ENCODE measurements around the gene MACROD2. TPM values are rescaled to one million over a fixed set of nuclear protein-coding genes. Genes with fewer than 3 reads are reported as not detected.

MACROD2 gene
- total and polyA plus RNA-seq, 2 experiments from 2014 or later = 2.8 to 4.3 TPM

- TF ChIP-seq, protein P1, sequence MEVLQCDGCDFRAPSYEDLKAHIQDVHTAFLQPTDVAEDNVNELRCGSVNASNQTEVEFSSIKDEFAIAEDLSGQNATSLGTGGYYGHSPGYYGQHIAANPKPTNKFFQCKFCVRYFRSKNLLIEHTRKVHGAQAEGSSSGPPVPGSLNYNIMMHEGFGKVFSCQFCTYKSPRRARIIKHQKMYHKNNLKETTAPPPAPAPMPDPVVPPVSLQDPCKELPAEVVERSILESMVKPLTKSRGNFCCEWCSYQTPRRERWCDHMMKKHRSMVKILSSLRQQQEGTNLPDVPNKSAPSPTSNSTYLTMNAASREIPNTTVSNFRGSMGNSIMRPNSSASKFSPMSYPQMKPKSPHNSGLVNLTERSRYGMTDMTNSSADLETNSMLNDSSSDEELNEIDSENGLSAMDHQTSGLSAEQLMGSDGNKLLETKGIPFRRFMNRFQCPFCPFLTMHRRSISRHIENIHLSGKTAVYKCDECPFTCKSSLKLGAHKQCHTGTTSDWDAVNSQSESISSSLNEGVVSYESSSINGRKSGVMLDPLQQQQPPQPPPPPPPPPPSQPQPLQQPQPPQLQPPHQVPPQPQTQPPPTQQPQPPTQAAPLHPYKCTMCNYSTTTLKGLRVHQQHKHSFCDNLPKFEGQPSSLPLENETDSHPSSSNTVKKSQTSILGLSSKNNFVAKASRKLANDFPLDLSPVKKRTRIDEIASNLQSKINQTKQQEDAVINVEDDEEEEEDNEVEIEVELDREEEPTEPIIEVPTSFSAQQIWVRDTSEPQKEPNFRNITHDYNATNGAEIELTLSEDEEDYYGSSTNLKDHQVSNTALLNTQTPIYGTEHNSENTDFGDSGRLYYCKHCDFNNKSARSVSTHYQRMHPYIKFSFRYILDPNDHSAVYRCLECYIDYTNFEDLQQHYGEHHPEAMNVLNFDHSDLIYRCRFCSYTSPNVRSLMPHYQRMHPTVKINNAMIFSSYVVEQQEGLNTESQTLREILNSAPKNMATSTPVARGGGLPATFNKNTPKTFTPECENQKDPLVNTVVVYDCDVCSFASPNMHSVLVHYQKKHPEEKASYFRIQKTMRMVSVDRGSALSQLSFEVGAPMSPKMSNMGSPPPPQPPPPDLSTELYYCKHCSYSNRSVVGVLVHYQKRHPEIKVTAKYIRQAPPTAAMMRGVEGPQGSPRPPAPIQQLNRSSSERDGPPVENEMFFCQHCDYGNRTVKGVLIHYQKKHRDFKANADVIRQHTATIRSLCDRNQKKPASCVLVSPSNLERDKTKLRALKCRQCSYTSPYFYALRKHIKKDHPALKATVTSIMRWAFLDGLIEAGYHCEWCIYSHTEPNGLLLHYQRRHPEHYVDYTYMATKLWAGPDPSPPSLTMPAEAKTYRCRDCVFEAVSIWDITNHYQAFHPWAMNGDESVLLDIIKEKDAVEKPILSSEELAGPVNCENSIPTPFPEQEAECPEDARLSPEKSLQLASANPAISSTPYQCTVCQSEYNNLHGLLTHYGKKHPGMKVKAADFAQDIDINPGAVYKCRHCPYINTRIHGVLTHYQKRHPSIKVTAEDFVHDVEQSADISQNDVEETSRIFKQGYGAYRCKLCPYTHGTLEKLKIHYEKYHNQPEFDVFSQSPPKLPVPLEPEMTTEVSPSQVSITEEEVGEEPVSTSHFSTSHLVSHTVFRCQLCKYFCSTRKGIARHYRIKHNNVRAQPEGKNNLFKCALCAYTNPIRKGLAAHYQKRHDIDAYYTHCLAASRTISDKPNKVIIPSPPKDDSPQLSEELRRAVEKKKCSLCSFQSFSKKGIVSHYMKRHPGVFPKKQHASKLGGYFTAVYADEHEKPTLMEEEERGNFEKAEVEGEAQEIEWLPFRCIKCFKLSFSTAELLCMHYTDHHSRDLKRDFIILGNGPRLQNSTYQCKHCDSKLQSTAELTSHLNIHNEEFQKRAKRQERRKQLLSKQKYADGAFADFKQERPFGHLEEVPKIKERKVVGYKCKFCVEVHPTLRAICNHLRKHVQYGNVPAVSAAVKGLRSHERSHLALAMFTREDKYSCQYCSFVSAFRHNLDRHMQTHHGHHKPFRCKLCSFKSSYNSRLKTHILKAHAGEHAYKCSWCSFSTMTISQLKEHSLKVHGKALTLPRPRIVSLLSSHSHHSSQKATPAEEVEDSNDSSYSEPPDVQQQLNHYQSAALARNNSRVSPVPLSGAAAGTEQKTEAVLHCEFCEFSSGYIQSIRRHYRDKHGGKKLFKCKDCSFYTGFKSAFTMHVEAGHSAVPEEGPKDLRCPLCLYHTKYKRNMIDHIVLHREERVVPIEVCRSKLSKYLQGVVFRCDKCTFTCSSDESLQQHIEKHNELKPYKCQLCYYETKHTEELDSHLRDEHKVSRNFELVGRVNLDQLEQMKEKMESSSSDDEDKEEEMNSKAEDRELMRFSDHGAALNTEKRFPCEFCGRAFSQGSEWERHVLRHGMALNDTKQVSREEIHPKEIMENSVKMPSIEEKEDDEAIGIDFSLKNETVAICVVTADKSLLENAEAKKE (CRISPR knock-in tag; IDR thresholded peaks at IDR 0.05) = no peak
- TF ChIP-seq, protein P2, sequence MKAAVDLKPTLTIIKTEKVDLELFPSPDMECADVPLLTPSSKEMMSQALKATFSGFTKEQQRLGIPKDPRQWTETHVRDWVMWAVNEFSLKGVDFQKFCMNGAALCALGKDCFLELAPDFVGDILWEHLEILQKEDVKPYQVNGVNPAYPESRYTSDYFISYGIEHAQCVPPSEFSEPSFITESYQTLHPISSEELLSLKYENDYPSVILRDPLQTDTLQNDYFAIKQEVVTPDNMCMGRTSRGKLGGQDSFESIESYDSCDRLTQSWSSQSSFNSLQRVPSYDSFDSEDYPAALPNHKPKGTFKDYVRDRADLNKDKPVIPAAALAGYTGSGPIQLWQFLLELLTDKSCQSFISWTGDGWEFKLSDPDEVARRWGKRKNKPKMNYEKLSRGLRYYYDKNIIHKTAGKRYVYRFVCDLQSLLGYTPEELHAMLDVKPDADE (IDR thresholded peaks at IDR 0.05) = no peak
- TF ChIP-seq NANOG (IDR thresholded peaks at IDR 0.05; ENCODE audit: borderline replicate concordance) = no peak
These were observed 601.9 kb downstream of the MACROD2 start (continued) for GRCh38 chr20:14597206-14597715.

DNA sequence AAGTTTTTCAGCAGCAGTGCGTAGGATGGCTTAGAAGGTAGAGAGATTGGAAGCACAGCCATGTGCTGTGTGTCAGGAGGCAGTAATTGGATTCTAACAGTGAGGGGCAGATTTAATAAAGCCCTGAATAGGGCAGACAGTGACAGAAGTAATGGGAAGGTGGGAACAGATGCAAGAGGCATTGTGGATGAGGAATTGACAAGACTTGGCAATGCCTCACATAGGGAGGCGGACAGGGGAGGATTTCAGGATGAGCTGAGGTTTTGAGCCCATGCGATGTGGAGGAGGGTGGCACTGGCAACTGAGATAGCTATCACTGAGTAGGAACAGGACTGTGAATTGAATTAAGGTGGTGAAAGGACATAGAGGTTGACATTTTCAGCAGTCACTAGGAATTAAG lies 604.3 kb downstream of the MACROD2 start:
- 0 out of 2 replicates have a peak overlapping the region, but pooled peaks have one; percentile 59 for H2AFZ ChIP-seq
- Mint-ChIP-seq H3K27ac (no peak overlapping the region; the same call in 1 of the 2 replicates), H3K4me3 (no peak overlapping the region)
- TF ChIP-seq JUNB (IDR thresholded peaks at IDR 0.05; ENCODE audit: unreplicated experiment) (no peak), EZH2phosphoT487 (IDR thresholded peaks at IDR 0.05; ENCODE audit: unreplicated experiment) (no peak), EZH2 (IDR thresholded peaks at IDR 0.05; ENCODE audit: low read depth, unreplicated experiment) (no peak)
- TF ChIP-seq, protein P3, sequence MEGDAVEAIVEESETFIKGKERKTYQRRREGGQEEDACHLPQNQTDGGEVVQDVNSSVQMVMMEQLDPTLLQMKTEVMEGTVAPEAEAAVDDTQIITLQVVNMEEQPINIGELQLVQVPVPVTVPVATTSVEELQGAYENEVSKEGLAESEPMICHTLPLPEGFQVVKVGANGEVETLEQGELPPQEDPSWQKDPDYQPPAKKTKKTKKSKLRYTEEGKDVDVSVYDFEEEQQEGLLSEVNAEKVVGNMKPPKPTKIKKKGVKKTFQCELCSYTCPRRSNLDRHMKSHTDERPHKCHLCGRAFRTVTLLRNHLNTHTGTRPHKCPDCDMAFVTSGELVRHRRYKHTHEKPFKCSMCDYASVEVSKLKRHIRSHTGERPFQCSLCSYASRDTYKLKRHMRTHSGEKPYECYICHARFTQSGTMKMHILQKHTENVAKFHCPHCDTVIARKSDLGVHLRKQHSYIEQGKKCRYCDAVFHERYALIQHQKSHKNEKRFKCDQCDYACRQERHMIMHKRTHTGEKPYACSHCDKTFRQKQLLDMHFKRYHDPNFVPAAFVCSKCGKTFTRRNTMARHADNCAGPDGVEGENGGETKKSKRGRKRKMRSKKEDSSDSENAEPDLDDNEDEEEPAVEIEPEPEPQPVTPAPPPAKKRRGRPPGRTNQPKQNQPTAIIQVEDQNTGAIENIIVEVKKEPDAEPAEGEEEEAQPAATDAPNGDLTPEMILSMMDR (conservative IDR thresholded peaks at IDR 0.05; ENCODE audit: low read depth in 2 of 2) = no peak

More for the DNA sequence above, 604.3 kb downstream of the MACROD2 start:
- ATAC-seq = no peak
- no peaks in the 10 kb centered on the region for H3K27me3 ChIP-seq (ENCODE audit: insufficient read depth)
- H4K20me1 ChIP-seq (replicated peaks; ENCODE audit: insufficient read depth) = no peaks in the 10 kb centered on the region
- no peak overlapping the region for H3K4me2 ChIP-seq
- no peaks in the 10 kb centered on the region for H3K36me3 ChIP-seq (ENCODE audit: insufficient read depth)
- H3F3A ChIP-seq (replicated peaks; ENCODE audit: low read depth) = no peaks in the 10 kb centered on the region
- H3K27ac ChIP-seq (ENCODE audit: low read depth) = no peak overlapping the region
- no peaks in the 10 kb centered on the region for H3K9me2 ChIP-seq (ENCODE audit: insufficient read depth)
- Mint-ChIP-seq H3K4me1 (no peaks in the 10 kb centered on the region; the same call in 2 of the 3 replicates), H3K9me3 (no peaks in the 10 kb centered on the region), H3K36me3 (ENCODE audit: low read depth) (no peaks in the 10 kb centered on the region), H3K27me3 (ENCODE audit: insufficient read depth, low read depth, poor library complexity) (peaks cover 3% of the 10 kb centered on the region)
- H3K4me1 ChIP-seq (ENCODE audit: insufficient read depth) = no peaks in the 10 kb centered on the region; the same call in 1 of the 2 replicates
- DNase-seq (ENCODE audit: low spot score) = no peak
- H3K79me2 ChIP-seq (replicated peaks; ENCODE audit: insufficient read depth) = no peaks in the 10 kb centered on the region
- H3K4me3 ChIP-seq = no peak overlapping the region

All from GM23338 (cell line).